Neuronal stem cell (in vitro differentiated cells): Measurements from ENCODE around the gene MACC1.

Experiments used
- DNase-seq: peaks from one replicate; pipeline ENCODE4 v3.0.0-alpha.2; 2013; ENCODE audit warnings: low spot score
- H2AFZ ChIP-seq: one replicate; pipeline ENCODE4 v1.6.1; 2013; ENCODE audit warnings: mild to moderate bottlenecking, low read length, inconsistent platforms
- H2AK5ac ChIP-seq: 2 replicates; pipeline ENCODE4 v1.6.1; 2013; ENCODE audit warnings: low read depth, mild to moderate bottlenecking, inconsistent platforms, low read length, moderate library complexity, mixed read lengths
- H2BK120ac ChIP-seq: 2 replicates; pipeline ENCODE4 v1.6.1; 2013; ENCODE audit warnings: low read depth, mild to moderate bottlenecking, inconsistent platforms, low read length, moderate library complexity, mixed read lengths
- H2BK12ac ChIP-seq: one replicate; pipeline ENCODE4 v1.6.1; 2013; ENCODE audit warnings: low read length, inconsistent platforms
- H2BK15ac ChIP-seq: 2 replicates; pipeline ENCODE4 v1.6.1; 2013; ENCODE audit warnings: mild to moderate bottlenecking, low read length, inconsistent platforms, mixed read lengths
- H2BK5ac ChIP-seq: one replicate; pipeline ENCODE4 v1.6.1; 2013; ENCODE audit warnings: inconsistent platforms, mild to moderate bottlenecking, low read length, moderate library complexity
- H3K14ac ChIP-seq: one replicate; pipeline ENCODE4 v1.6.1; 2013; ENCODE audit warnings: low read length, inconsistent platforms
- H3K18ac ChIP-seq: 2 replicates; pipeline ENCODE4 v1.6.1; 2013; ENCODE audit warnings: low read length, inconsistent platforms
- H3K23ac ChIP-seq: 2 replicates; pipeline ENCODE4 v1.6.1; 2013; ENCODE audit warnings: low read depth, mild to moderate bottlenecking, mixed read lengths, low read length, inconsistent platforms; ENCODE audit not compliant: poor library complexity
- H3K27ac ChIP-seq: replicated peaks from 3 replicates; pipeline ENCODE4 v1.5.1; 2013; ENCODE audit warnings: low read length, inconsistent platforms
- H3K27me3 ChIP-seq, 3 experiments: 2 replicates each; pipeline ENCODE4 v1.6.1; 2013; ENCODE audit warnings: low read length in 3 of 3, mild to moderate bottlenecking in 2 of 3, inconsistent platforms in 1 of 3, low read depth in 1 of 3, mixed read lengths in 1 of 3, moderate library complexity in 1 of 3; ENCODE audit not compliant: control insufficient read depth in 3 of 3, insufficient read depth in 3 of 3
- H3K36me3 ChIP-seq, 2 donors: replicated peaks in 1 of 2; 2 replicates each; pipeline ENCODE4 v1.6.1; 2013; ENCODE audit warnings: low read length in 2 of 2; ENCODE audit not compliant: control insufficient read depth in 2 of 2, insufficient read depth in 2 of 2
- H3K4ac ChIP-seq: 2 replicates; pipeline ENCODE4 v1.6.1; 2013; ENCODE audit warnings: inconsistent platforms, mild to moderate bottlenecking, low read length, moderate library complexity
- H3K4me1 ChIP-seq, 2 donors: 1 replicate in 1 of 2; 2 replicates in 1 of 2; pipeline ENCODE4 v1.6.1; 2013; ENCODE audit warnings: low read length in 2 of 2, low read depth in 1 of 2; ENCODE audit not compliant: control insufficient read depth in 2 of 2, insufficient read depth in 1 of 2
- H3K4me2 ChIP-seq: one replicate; pipeline ENCODE4 v1.6.1; 2013; ENCODE audit warnings: mild to moderate bottlenecking, low read length, inconsistent platforms; ENCODE audit not compliant: insufficient read depth, poor library complexity, severe bottlenecking
- H3K4me3 ChIP-seq, 2 donors: 2 replicates each; pipeline ENCODE4 v1.5.1; 2013; ENCODE audit warnings: low read length in 2 of 2, mild to moderate bottlenecking in 2 of 2, inconsistent platforms in 1 of 2, moderate library complexity in 1 of 2
- H3K79me1 ChIP-seq: one replicate; pipeline ENCODE4 v1.6.1; 2013; ENCODE audit warnings: low read depth, mild to moderate bottlenecking, inconsistent platforms, low read length, moderate library complexity
- H3K9ac ChIP-seq: one replicate; pipeline ENCODE4 v1.6.1; 2013; ENCODE audit warnings: mild to moderate bottlenecking, low read depth, low read length, inconsistent platforms; ENCODE audit not compliant: poor library complexity
- H3K9me3 ChIP-seq, 2 donors: replicated peaks in 1 of 2; 2 replicates each; pipeline versions ENCODE3 to v1.6.1; 2013; ENCODE audit warnings: low read length in 2 of 2, mild to moderate bottlenecking in 2 of 2, inconsistent platforms in 1 of 2, low read depth in 1 of 2, mixed read lengths in 1 of 2, moderate library complexity in 1 of 2; ENCODE audit not compliant: control insufficient read depth in 2 of 2, insufficient read depth in 1 of 2
- H4K8ac ChIP-seq: one replicate; pipeline ENCODE4 v1.6.1; 2013; ENCODE audit warnings: low read depth, mild to moderate bottlenecking, inconsistent platforms, low read length, moderate library complexity
- H4K91ac ChIP-seq: one replicate; pipeline ENCODE4 v1.6.1; 2013; ENCODE audit warnings: low read length, low read depth, mild to moderate bottlenecking, inconsistent platforms; ENCODE audit not compliant: poor library complexity
- WGBS, 2 donors: extraction: QIAGEN DNeasy Blood & Tissue Kit; methylation state at CpG; one replicate each; pipeline ENCODE4 v1.1.7; 2013; ENCODE audit warnings: missing lambda C conversion rate in 2 of 2, mixed read lengths in 1 of 2; ENCODE audit not compliant: insufficient read length in 2 of 2, insufficient replicate concordance in 1 of 2; ENCODE audit errors: extremely low coverage in 2 of 2; 5-methylcytosine and 5-hydroxymethylcytosine counted together

MACC1 gene

GRCh38 chr7:20191391-20191869, 25.8 kb downstream of the MACC1 start:
- Histone ChIP-seq H3K4me1 (peaks cover 0 to 6% of the 10 kb centered on the region in 2 donors), H2BK15ac (no peak overlapping the region), H3K27me3 (no peaks in the 10 kb centered on the region), H3K9me3 (peaks cover 0 to 3% of the 10 kb centered on the region in 2 donors), H2BK5ac (no peak overlapping the region), H3K14ac (no peak overlapping the region), H3K4ac (no peak overlapping the region), H3K18ac (no peak overlapping the region), H3K4me3 (no peak overlapping the region), H2AK5ac (no peak overlapping the region), H2BK120ac (no peak overlapping the region), H3K36me3 (no peaks in the 10 kb centered on the region), H3K4me2 (no peak overlapping the region), H3K9ac (no peak overlapping the region), H4K91ac (no peak overlapping the region), H3K79me1 (no peaks in the 10 kb centered on the region), H4K8ac (no peak overlapping the region), H2BK12ac (no peak overlapping the region), H3K23ac (no peak overlapping the region), H2AFZ (no peak overlapping the region), H3K27ac (no peak overlapping the region)
- no peak for DNase-seq
- no CpG with 5 or more reads among the region's 11 CpGs for WGBS, 2 donors

- WGBS, 2 donors: no CpG with 5 or more reads among the region's 2 CpGs
- Histone ChIP-seq H2AFZ (no peak overlapping the region), H3K9ac (no peak overlapping the region), H3K4me3 (no peak overlapping the region), H3K18ac (no peak overlapping the region), H3K9me3 (peaks cover 0 to 3% of the 10 kb centered on the region in 2 donors), H3K36me3 (no peaks in the 10 kb centered on the region), H3K27ac (no peak overlapping the region), H2BK120ac (no peak overlapping the region), H2AK5ac (no peak overlapping the region), H3K4me2 (no peak overlapping the region), H2BK15ac (no peak overlapping the region), H3K23ac (no peak overlapping the region), H2BK5ac (no peak overlapping the region), H3K27me3 (no peaks in the 10 kb centered on the region), H3K4me1 (peaks cover 0 to 6% of the 10 kb centered on the region in 2 donors), H3K14ac (no peak overlapping the region), H4K91ac (no peak overlapping the region), H3K4ac (no peak overlapping the region), H3K79me1 (no peaks in the 10 kb centered on the region), H4K8ac (no peak overlapping the region), H2BK12ac (no peak overlapping the region)
- DNase-seq: no peak
These were observed 26.4 kb downstream of the MACC1 start for GRCh38 chr7:20190560-20191390.

DNA sequence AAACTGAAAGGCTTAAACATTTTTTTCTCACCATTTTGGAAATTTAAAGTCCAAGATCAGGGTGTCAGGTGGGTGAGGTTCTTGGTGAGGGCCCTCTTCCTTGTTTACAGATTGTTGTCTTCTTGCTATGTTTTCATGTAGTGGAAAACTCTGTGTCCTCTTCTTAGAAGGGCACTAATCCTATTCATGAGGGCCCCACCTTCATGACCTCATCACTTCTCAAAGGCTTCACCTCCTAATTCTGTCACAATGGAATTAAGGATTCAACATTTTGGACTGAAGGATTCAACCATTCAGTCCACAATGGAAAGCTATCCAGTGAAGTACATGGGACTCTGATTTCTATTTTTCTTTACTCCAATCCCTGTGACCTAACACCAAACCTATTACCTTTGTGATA, 27.3 kb downstream of the MACC1 start:
- no peak overlapping the region for H3K9ac ChIP-seq
- H2AFZ ChIP-seq: no peak overlapping the region
- H2BK12ac ChIP-seq: no peak overlapping the region
- H3K36me3 ChIP-seq: no peaks in the 10 kb centered on the region
- H3K4me2 ChIP-seq: no peak overlapping the region
- no peaks in the 10 kb centered on the region for H3K4me1 ChIP-seq
- no peak overlapping the region for H4K8ac ChIP-seq
- H3K14ac ChIP-seq: no peak overlapping the region
- no peak overlapping the region for H3K4me3 ChIP-seq
- H3K4ac ChIP-seq: no peak overlapping the region
- H3K23ac ChIP-seq: no peak overlapping the region
- H2AK5ac ChIP-seq: no peak overlapping the region
- H3K9me3 ChIP-seq: peaks cover 0 to 3% of the 10 kb centered on the region in 2 donors
- no peak overlapping the region for H3K18ac ChIP-seq
- no peaks in the 10 kb centered on the region for H3K27me3 ChIP-seq
- H3K79me1 ChIP-seq: no peaks in the 10 kb centered on the region
- no peak overlapping the region for H2BK15ac ChIP-seq
- H4K91ac ChIP-seq: no peak overlapping the region
- DNase-seq: no peak
- no peak overlapping the region for H3K27ac ChIP-seq
- H2BK120ac ChIP-seq: no peak overlapping the region
- no peak overlapping the region for H2BK5ac ChIP-seq

DNA sequence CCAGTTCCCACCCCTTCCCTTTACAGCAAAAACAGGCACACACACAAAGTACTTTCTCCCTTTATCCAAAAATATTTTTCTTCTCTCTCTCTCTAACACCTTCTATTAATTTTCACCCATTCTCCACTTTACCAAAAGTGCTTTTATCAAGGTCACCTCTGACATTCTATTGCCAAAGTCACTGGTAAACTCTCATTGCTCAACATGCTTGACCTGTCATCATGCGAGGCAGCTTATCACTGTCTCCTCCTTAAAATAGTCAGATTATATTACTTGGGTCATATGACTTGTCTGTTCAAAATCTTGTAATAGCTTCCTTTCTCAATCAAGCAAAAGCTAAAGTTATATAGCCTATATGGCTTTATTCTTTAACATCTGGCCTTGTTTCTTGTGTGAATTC, 28.6 kb downstream of the MACC1 start:
- Histone ChIP-seq H3K4ac (no peak overlapping the region), H2BK12ac (no peak overlapping the region), H4K91ac (no peak overlapping the region), H3K18ac (no peak overlapping the region), H3K4me3 (no peak overlapping the region), H3K27me3 (no peaks in the 10 kb centered on the region), H2AFZ (no peak overlapping the region), H3K27ac (no peak overlapping the region), H3K14ac (no peak overlapping the region), H3K9ac (no peak overlapping the region), H2BK5ac (no peak overlapping the region), H2BK15ac (no peak overlapping the region), H2AK5ac (no peak overlapping the region), H3K4me2 (no peak overlapping the region), H3K4me1 (no peaks in the 10 kb centered on the region), H4K8ac (no peak overlapping the region), H3K36me3 (no peaks in the 10 kb centered on the region), H3K9me3 (peaks cover 0 to 3% of the 10 kb centered on the region in 2 donors), H2BK120ac (no peak overlapping the region), H3K79me1 (no peaks in the 10 kb centered on the region), H3K23ac (no peak overlapping the region)
- no peak for DNase-seq
- WGBS, 2 donors: no CpG with 5 or more reads among the region's 1 CpG
